Heart right ventricle (tissue), 16 donors: ENCODE data around the gene GREB1. TPM values are rescaled to one million over a fixed set of nuclear protein-coding genes. Genes with fewer than 3 reads are reported as not detected.
A peak's percentile ranks its signal among the peaks of the same experiment; 100 is the strongest.

ENCODE experiments used
- ATAC-seq, 8 donors: fragments of 200-7000 bp; cut with Tn5 transposase; one replicate each; pipeline ENCODE4 v1.9.1; 2020; ENCODE audit warnings: mild to moderate bottlenecking in 8 of 8, moderate library complexity in 8 of 8, moderate number of reproducible peaks in 1 of 8
- DNase-seq, 2 donors: peaks; one replicate each; pipeline ENCODE4 v3.0.0-alpha.2; 2020
- H3K27ac ChIP-seq, 10 donors: fragments of 200-600 bp; sonication (generic) in 2 of 10; one replicate each; pipeline versions ENCODE4 v1.5.0 to v1.8.0; 2020 to 2022; ENCODE audit warnings: mild to moderate bottlenecking in 3 of 10
- H3K27me3 ChIP-seq, 7 donors: fragments of 200-600 bp; one replicate each; pipeline ENCODE4 v1.8.0; 2021 to 2022; ENCODE audit warnings: mild to moderate bottlenecking in 2 of 7
- H3K36me3 ChIP-seq, 9 donors: fragments of 200-600 bp; sonication (generic) in 1 of 9; one replicate each; pipeline versions ENCODE4 v1.5.0 to v1.8.0; 2020 to 2022; ENCODE audit warnings: mild to moderate bottlenecking in 2 of 9
- H3K4me1 ChIP-seq, 9 donors: fragments of 200-600 bp; sonication (generic) in 1 of 9; one replicate each; pipeline versions ENCODE4 v1.5.0 to v1.8.0; 2020 to 2022; ENCODE audit warnings: mild to moderate bottlenecking in 4 of 9
- H3K4me3 ChIP-seq, 10 donors: fragments of 200-600 bp; sonication (generic) in 2 of 10; one replicate each; pipeline versions ENCODE4 v1.5.0 to v1.8.0; 2020 to 2022; ENCODE audit warnings: mild to moderate bottlenecking in 7 of 10, moderate library complexity in 2 of 10
- H3K9me3 ChIP-seq, 11 donors: fragments of 200-600 bp in 10 of 11; sonication (generic) in 2 of 11; one replicate each; pipeline versions ENCODE4 v1.5.0 to v1.8.0; 2013 to 2022; ENCODE audit warnings: mild to moderate bottlenecking in 2 of 11, control low read depth in 1 of 11, moderate library complexity in 1 of 11
- CTCF ChIP-seq, 9 donors: fragments of 200-600 bp; sonication (generic) in 2 of 9; IDR thresholded peaks; one replicate each; pipeline versions ENCODE4 v1.5.0 to v1.8.0; 2021 to 2022; ENCODE audit warnings: antibody characterized with exemption in 9 of 9, mild to moderate bottlenecking in 5 of 9, moderate library complexity in 1 of 9
- WGBS, 2 donors: extraction: QIAGEN DNeasy Blood & Tissue Kit; methylation state at CpG; one replicate each; pipeline ENCODE4 v1.1.7; 2013; ENCODE audit warnings: inconsistent platforms in 1 of 2; 5-methylcytosine and 5-hydroxymethylcytosine counted together
- intact Hi-C, 10 donors: fragments of 100-400 bp; cut with DNase I; formaldehyde crosslinking; loops; one replicate each; pipeline versions ENCODE4 v1.11.1 to v1.14.2; 2022
- polyA plus RNA-seq, 2 donors: library from polyadenylated mRNA; stranded (reverse); fragments of 200-250 nt; gene quantifications; one replicate each; pipeline ENCODE4 v1.2.3, GENCODE V29; 2013
- total RNA-seq, 10 donors: library from RNA; stranded (reverse); fragmentation: NEBNext Ultra II Directional in 3 of 10; extraction: Animal tissue kit (Norgen Biotek cat#: 25700) in 3 of 10; gene quantifications; one replicate each; pipeline versions ENCODE4 v1.2.1 to v1.2.4, GENCODE V29; 2021 to 2023
- donor health status: Arrhythmogenic right ventricular cardiomyopathy.
- donor health status: ischemic (EF 13 %, LVEDD 7.1; RV severe dilation, severe dysfunction).
- donor health status: healthy with polysubstance abuse.
- donor health status: DM: no; HTN: yes; CAD: no.
- donor health status: DM: no; HTN: no; CAD: no.
- donor health status: ischemic (EF 25% LVEDD 6.9; RV normal size, moderate dysfunction).
- donor health status: ischemic (EF 25% LVEDD 5.7; RV mildly dilated, moderate dysfunction).
- donor health status: healthy.
- donor health status: DM: yes; HTN: yes; CAD: no.
- donor health status: Ischemic cardiomyopathy.
- donor health status: ischemic (EF 35%, LVEDD 5.7; RV mildly dilated, moderate dysfunction).
- donor health status: nonischemic (EF 11% LVEDD 7.7; RV severe dilation, severe dysfunction).
- donor health status: DM: yes; HTN: yes; CAD: no.
- donor health status: PGD.
- donor health status: ischemic (EF 29% LVEDD 5.4; RV normal size, mild dysfunction).
- donor health status: nonischemic (EF 23%, LVEDD 6.1; RV moderate dilation, normal function).

GREB1 gene
- total and polyA plus RNA-seq, 12 donors = 1.2 to 15.6 (median 7.8) TPM

GRCh38 chr2:11615209-11615608, 81.4 kb downstream of the GREB1 start:
- 72 to 89% methylated on average over 3 of the region's 3 CpGs for WGBS, 2 donors

GRCh38 chr2:11616097-11616687, 82.3 kb downstream of the GREB1 start:
- intact Hi-C loops = no loop called here
- DNase-seq = no peak
- no peaks in the 10 kb centered on the region for H3K9me3 ChIP-seq
- H3K4me3 ChIP-seq = no peak overlapping the region
- 89 to 94% methylated on average over 14 of the region's 14 CpGs for WGBS, 2 donors
- no peaks in the 10 kb centered on the region for H3K4me1 ChIP-seq
- no peak for ATAC-seq
- TF ChIP-seq CTCF (IDR thresholded peaks at IDR 0.05) = no peak
- no peak overlapping the region for H3K27ac ChIP-seq
- H3K27me3 ChIP-seq = no peaks in the 10 kb centered on the region
- H3K36me3 ChIP-seq = peaks cover 0 to 40% (median 0%) of the 10 kb centered on the region in 9 donors

More at GRCh38 chr2:11615209-11615608, 81.4 kb downstream of the GREB1 start:
- ATAC-seq (no peak), DNase-seq (no peak)
- Histone ChIP-seq H3K27me3 (no peaks in the 10 kb centered on the region), H3K27ac (no peak overlapping the region), H3K36me3 (peaks cover 0 to 36% (median 0%) of the 10 kb centered on the region in 9 donors), H3K4me1 (no peaks in the 10 kb centered on the region), H3K9me3 (no peaks in the 10 kb centered on the region), H3K4me3 (no peak overlapping the region)
- TF ChIP-seq CTCF (IDR thresholded peaks at IDR 0.05) = no peak
- intact Hi-C loops = no loop called here

DNA sequence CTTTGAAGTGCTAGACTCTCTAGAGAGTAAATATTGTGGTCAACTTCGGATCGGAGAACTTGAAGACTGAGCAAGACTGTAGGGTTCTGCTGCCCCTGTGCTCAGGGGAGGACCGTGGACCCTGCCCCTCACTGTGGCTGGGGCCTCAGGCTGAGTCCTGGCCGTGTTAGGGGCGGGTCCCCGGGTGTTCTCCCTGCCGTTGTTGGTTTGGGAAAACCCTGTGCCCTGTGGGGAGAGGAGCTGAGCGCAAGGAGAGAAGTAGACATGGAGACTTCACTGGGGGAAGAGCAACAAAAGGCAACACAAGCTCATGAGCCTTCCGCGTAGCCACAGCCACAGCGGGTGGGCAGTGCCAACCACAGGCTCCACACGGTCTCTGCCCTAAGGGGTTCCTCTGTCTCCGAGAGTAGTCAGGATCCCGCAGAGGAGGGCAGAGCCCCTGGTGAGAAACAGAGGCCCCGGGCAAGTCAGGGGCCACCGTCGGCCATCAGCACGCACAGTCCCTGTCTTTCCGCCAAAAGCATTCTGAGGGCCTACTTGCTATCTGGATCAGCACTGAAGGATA, 83.1 kb downstream of the GREB1 start:
- H3K36me3 ChIP-seq = peaks cover 0 to 41% (median 0%) of the 10 kb centered on the region in 9 donors
- no peak for TF ChIP-seq CTCF (IDR thresholded peaks at IDR 0.05)
- intact Hi-C loops = no loop called here
- H3K27ac ChIP-seq = no peak overlapping the region
- H3K4me1 ChIP-seq = no peaks in the 10 kb centered on the region
- no peak for ATAC-seq
- H3K9me3 ChIP-seq = no peaks in the 10 kb centered on the region
- DNase-seq = no peak
- H3K27me3 ChIP-seq = no peaks in the 10 kb centered on the region
- no peak overlapping the region for H3K4me3 ChIP-seq
- 84 to 89% methylated on average over 19 of the region's 19 CpGs for WGBS, 2 donors

DNA sequence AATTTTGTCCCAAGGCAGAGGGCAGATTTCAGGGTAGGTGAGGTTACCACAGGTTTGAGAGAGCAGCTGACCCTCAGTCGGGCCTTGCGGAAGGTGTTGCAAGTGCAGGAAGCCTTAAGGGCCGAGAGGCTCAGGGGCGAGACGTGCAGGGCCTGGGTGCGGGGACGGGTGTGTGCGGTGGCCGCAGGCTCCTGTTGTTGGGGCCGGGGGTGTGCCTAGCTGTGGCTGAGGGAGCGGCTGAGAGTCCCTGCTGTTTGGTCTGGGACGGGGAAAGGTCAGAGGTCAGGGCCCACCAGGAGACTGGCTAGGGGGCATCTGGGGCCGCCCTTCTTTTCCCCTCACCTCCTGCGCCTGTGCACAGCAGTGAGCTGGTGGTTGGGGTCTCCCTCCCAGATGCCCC, 83.7 kb downstream of the GREB1 start:
- H3K4me3 ChIP-seq = no peak overlapping the region
- DNase-seq (no peak), ATAC-seq (peak in 3 of 8 donors; percentile 9 to 32 (median 13))
- intact Hi-C loops = no loop called here
- no peaks in the 10 kb centered on the region for H3K9me3 ChIP-seq
- TF ChIP-seq CTCF (IDR thresholded peaks at IDR 0.05) = no peak
- H3K27ac ChIP-seq = no peak overlapping the region
- H3K4me1 ChIP-seq = no peaks in the 10 kb centered on the region
- no peaks in the 10 kb centered on the region for H3K27me3 ChIP-seq
- peaks cover 0 to 41% (median 0%) of the 10 kb centered on the region in 9 donors for H3K36me3 ChIP-seq
- WGBS, 2 donors = 94 to 95% methylated on average over 14 of the region's 14 CpGs
